ENCODE results near the gene HOXB2.
A peak's percentile ranks its signal among the peaks of the same experiment; 100 is the strongest.

Gene HOXB2

GRCh38 chr17:48555258-48556228, 10.6 kb upstream of the HOXB2 start:
- ChIA-PET CTCF (interaction anchor here (0.5 to 1.5 kb wide), 10 partner anchors 9 to 426 kb away, joined by 3 to 5 read pairs (median 4); partner anchors contain the start of gene HOXB5), POLR2A (interaction anchor here (0.6 to 3.0 kb wide), 18 partner anchors 8 to 305 kb away, joined by 3 to 26 read pairs (median 4); partner anchors contain the start of gene HOXB5)
- Histone ChIP-seq H3K27ac (ENCODE audit: extremely low read depth, low read depth, low read length) (peak overlapping the region; percentile 97), H3K9me3 (ENCODE audit: control insufficient read depth, insufficient read depth, low read depth, low read length) (no peaks in the 10 kb centered on the region), H3K4me3 (ENCODE audit: low read depth, low read length) (peak overlapping the region; percentile 44), H3K4me1 (ENCODE audit: control insufficient read depth, insufficient read depth, low read length) (peaks cover 58% of the 10 kb centered on the region), H3K36me3 (ENCODE audit: control insufficient read depth in 2 of 2, insufficient read depth in 1 of 2, low read length in 2 of 2) (peaks cover 10 to 52% of the 10 kb centered on the region in 2 experiments; a peak in 2 of 3 replicates)
- TF ChIP-seq BCL6B (tag by site-specific recombination; IDR thresholded peaks at IDR 0.05) (no peak), ZNF843 (tag by site-specific recombination; IDR thresholded peaks at IDR 0.05) (peak; percentile 54; the same call in 1 of the 2 replicates), PATZ1 (tag by site-specific recombination; IDR thresholded peaks at IDR 0.05) (peak; percentile 13), ZNF555 (tag by site-specific recombination; conservative IDR thresholded peaks at IDR 0.05) (no peak), ZNF692 (tag by site-specific recombination; IDR thresholded peaks at IDR 0.05) (0 out of 2 replicates have a peak, but pooled peaks have one; percentile 28), ZXDB (tag by site-specific recombination; IDR thresholded peaks at IDR 0.05) (peak; percentile 33), ZNF239 (tag by site-specific recombination; IDR thresholded peaks at IDR 0.05) (no peak), ZNF623 (tag by site-specific recombination; IDR thresholded peaks at IDR 0.05) (no peak), ZFHX2 (tag by site-specific recombination; conservative IDR thresholded peaks at IDR 0.05) (peak; percentile 9; the same call in 1 of the 2 replicates), ZNF645 (tag by site-specific recombination; IDR thresholded peaks at IDR 0.05) (no peak), ZNF169 (tag by site-specific recombination; IDR thresholded peaks at IDR 0.05) (peak; percentile 68; the same call in 1 of the 2 replicates), ZNF2 (tag by site-specific recombination; IDR thresholded peaks at IDR 0.05) (no peak), ZBTB21 (tag by site-specific recombination; IDR thresholded peaks at IDR 0.05) (no peak), ZNF398 (tag by site-specific recombination; IDR thresholded peaks at IDR 0.05) (peak; percentile 88), ZBTB20 (tag by site-specific recombination; IDR thresholded peaks at IDR 0.05) (no peak), ZIC2 (tag by site-specific recombination; IDR thresholded peaks at IDR 0.05) (no peak), ZNF416 (tag by site-specific recombination; IDR thresholded peaks at IDR 0.05) (no peak), ZNF426 (tag by site-specific recombination; IDR thresholded peaks at IDR 0.05) (no peak), ZNF174 (tag by site-specific recombination; IDR thresholded peaks at IDR 0.05) (no peak), ZNF133 (tag by site-specific recombination; IDR thresholded peaks at IDR 0.05) (no peak), ZBTB17 (tag by site-specific recombination; IDR thresholded peaks at IDR 0.05) (peak; percentile 72; the same call in 1 of the 2 replicates), ZNF184 (tag by site-specific recombination; IDR thresholded peaks at IDR 0.05) (no peak), ZBTB44 (tag by site-specific recombination; IDR thresholded peaks at IDR 0.05) (no peak), FEZF1 (tag by site-specific recombination; IDR thresholded peaks at IDR 0.05) (peak; percentile 90), ZNF335 (tag by site-specific recombination; conservative IDR thresholded peaks at IDR 0.05) (peak; percentile 90), ZBTB8A (tag by site-specific recombination; IDR thresholded peaks at IDR 0.05) (peak; percentile 90), SALL2 (tag by site-specific recombination; IDR thresholded peaks at IDR 0.05; ENCODE audit: borderline replicate concordance) (no peak), ZEB2 (tag by site-specific recombination; IDR thresholded peaks at IDR 0.05) (peak; percentile 15; the same call in 1 of the 2 replicates)
